ENCODE data around the gene C9orf152. TPM values are rescaled to one million over a fixed set of nuclear protein-coding genes. Genes with fewer than 3 reads are reported as not detected.

The C9orf152 gene
- total RNA-seq, result not detected in 2 replicates

GRCh38 chr9:110208031-110208430 lies at the start of gene C9orf152:
C9orf152 (minus strand) TSS chr9:110208159; CDS start chr9:110207579, 580 bp downstream.

GRCh38 chr9:110256380-110257096 lies 48.6 kb upstream of the C9orf152 start, which contains the start of gene TXN:
TXN (minus strand) TSS chr9:110256507; CDS start chr9:110256435, 72 bp downstream.

Other genes with a start within 250 kb of the C9orf152 start
- gene TXN, start 48.3 kb upstream of the C9orf152 start, total RNA-seq, result 207 and 217 TPM in 2 replicates
- gene TXNDC8, start 129.7 kb upstream of the C9orf152 start, total RNA-seq, result not detected in 2 replicates